Measurements from ENCODE around the gene MAN2A2. TPM values are rescaled to one million over a fixed set of nuclear protein-coding genes. Genes with fewer than 3 reads are reported as not detected.

MAN2A2 gene
- total RNA-seq, 1 experiment from 2014 or later, result 31.0 TPM

GRCh38 chr15:90890839-90891238, 12.3 kb upstream of the MAN2A2 start:
- POLR2A ChIA-PET, result no interaction called here
- H3K4me1 Mint-ChIP-seq, result peaks cover 3% of the 10 kb centered on the region
- CTCF ChIA-PET, result interaction anchor here (1.8 to 3.6 kb wide), 3 partner anchors 12 to 243 kb away, joined by 5 to 21 read pairs (median 11); partner anchors contain the start of genes HDDC3 and MAN2A2
- H3K4me3 Mint-ChIP-seq, result no peak overlapping the region
- H3K36me3 Mint-ChIP-seq, result no peaks in the 10 kb centered on the region
- no peaks in the 10 kb centered on the region for H3K27me3 Mint-ChIP-seq (ENCODE audit: low read depth)
- ATAC-seq (no peak), DNase-seq (ENCODE audit: low spot score) (no peak)
- no peaks in the 10 kb centered on the region for H3K9me3 Mint-ChIP-seq
- H3K27ac Mint-ChIP-seq, result no peak overlapping the region
- TF ChIP-seq, protein P1, sequence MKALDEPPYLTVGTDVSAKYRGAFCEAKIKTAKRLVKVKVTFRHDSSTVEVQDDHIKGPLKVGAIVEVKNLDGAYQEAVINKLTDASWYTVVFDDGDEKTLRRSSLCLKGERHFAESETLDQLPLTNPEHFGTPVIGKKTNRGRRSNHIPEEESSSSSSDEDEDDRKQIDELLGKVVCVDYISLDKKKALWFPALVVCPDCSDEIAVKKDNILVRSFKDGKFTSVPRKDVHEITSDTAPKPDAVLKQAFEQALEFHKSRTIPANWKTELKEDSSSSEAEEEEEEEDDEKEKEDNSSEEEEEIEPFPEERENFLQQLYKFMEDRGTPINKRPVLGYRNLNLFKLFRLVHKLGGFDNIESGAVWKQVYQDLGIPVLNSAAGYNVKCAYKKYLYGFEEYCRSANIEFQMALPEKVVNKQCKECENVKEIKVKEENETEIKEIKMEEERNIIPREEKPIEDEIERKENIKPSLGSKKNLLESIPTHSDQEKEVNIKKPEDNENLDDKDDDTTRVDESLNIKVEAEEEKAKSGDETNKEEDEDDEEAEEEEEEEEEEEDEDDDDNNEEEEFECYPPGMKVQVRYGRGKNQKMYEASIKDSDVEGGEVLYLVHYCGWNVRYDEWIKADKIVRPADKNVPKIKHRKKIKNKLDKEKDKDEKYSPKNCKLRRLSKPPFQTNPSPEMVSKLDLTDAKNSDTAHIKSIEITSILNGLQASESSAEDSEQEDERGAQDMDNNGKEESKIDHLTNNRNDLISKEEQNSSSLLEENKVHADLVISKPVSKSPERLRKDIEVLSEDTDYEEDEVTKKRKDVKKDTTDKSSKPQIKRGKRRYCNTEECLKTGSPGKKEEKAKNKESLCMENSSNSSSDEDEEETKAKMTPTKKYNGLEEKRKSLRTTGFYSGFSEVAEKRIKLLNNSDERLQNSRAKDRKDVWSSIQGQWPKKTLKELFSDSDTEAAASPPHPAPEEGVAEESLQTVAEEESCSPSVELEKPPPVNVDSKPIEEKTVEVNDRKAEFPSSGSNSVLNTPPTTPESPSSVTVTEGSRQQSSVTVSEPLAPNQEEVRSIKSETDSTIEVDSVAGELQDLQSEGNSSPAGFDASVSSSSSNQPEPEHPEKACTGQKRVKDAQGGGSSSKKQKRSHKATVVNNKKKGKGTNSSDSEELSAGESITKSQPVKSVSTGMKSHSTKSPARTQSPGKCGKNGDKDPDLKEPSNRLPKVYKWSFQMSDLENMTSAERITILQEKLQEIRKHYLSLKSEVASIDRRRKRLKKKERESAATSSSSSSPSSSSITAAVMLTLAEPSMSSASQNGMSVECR (CRISPR knock-in tag; IDR thresholded peaks at IDR 0.05; ENCODE audit: borderline replicate concordance), result no peak
- TF ChIP-seq NR2C2 (CRISPR knock-in tag; IDR thresholded peaks at IDR 0.05), result no peak
- TF ChIP-seq AFF4 (CRISPR knock-in tag; IDR thresholded peaks at IDR 0.05; ENCODE audit: borderline replicate concordance), result no peak
- TF ChIP-seq ESRRA (CRISPR knock-in tag; IDR thresholded peaks at IDR 0.05; ENCODE audit: borderline replicate concordance), result no peak
- no peak for TF ChIP-seq CREB1 (CRISPR knock-in tag; IDR thresholded peaks at IDR 0.05)
- no peak for TF ChIP-seq NFE2L1 (CRISPR knock-in tag; IDR thresholded peaks at IDR 0.05)
- no peak for TF ChIP-seq EMX1 (CRISPR knock-in tag; IDR thresholded peaks at IDR 0.05)
- no peak for TF ChIP-seq ZNF671 (CRISPR knock-in tag; IDR thresholded peaks at IDR 0.05)

DNA sequence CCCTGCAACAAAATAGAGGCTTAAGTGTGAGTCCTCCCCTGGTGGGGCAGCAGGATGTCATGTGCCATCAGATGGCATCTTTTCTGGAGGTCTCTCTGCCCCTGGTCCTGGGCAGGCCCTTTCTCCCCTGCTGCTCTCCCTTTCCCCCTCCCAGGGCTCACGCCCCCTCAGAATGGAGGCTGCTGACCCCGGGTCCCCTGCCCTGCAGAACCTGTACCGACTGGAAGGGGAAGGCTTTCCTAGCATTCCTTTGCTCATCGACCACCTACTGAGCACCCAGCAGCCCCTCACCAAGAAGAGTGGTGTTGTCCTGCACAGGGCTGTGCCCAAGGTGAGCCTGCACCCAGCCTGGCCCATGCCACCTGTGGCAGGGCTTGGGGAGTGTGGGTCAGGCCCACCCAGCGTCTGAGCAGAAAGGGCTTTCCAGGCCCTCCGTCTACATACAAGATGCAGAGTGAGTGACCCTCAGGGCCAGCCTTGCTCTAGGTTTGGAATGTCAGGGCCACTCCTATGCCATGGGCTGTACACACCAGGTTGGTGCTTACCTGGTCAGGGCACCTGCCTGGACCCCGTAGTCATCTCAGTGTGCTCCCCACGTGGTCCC, 11.7 kb upstream of the MAN2A2 start:
- ATAC-seq (no peak), DNase-seq (ENCODE audit: low spot score) (no peak)
- ChIA-PET CTCF (interaction anchor here (1.8 to 3.6 kb wide), 3 partner anchors 11 to 243 kb away, joined by 5 to 21 read pairs (median 11); partner anchors contain the start of genes HDDC3 and MAN2A2), POLR2A (no interaction called here)
- Mint-ChIP-seq H3K36me3 (no peaks in the 10 kb centered on the region), H3K27ac (no peak overlapping the region), H3K4me1 (no peaks in the 10 kb centered on the region), H3K27me3 (ENCODE audit: low read depth) (no peaks in the 10 kb centered on the region), H3K4me3 (no peak overlapping the region), H3K9me3 (no peaks in the 10 kb centered on the region)
- TF ChIP-seq KAT7 (CRISPR knock-in tag; IDR thresholded peaks at IDR 0.05; ENCODE audit: borderline replicate concordance) (no peak), ZBTB43 (CRISPR knock-in tag; IDR thresholded peaks at IDR 0.05) (no peak), OVOL2 (CRISPR knock-in tag; IDR thresholded peaks at IDR 0.05; ENCODE audit: borderline replicate concordance) (no peak), CREB1 (CRISPR knock-in tag; IDR thresholded peaks at IDR 0.05) (no peak), PRRX2 (CRISPR knock-in tag; IDR thresholded peaks at IDR 0.05) (no peak), ZNF423 (CRISPR knock-in tag; IDR thresholded peaks at IDR 0.05) (no peak), NFYB (CRISPR knock-in tag; conservative IDR thresholded peaks at IDR 0.05; ENCODE audit: low read depth) (no peak), SMAD3 (CRISPR knock-in tag; IDR thresholded peaks at IDR 0.05; ENCODE audit: borderline replicate concordance) (no peak)
- TF ChIP-seq, protein P2, sequence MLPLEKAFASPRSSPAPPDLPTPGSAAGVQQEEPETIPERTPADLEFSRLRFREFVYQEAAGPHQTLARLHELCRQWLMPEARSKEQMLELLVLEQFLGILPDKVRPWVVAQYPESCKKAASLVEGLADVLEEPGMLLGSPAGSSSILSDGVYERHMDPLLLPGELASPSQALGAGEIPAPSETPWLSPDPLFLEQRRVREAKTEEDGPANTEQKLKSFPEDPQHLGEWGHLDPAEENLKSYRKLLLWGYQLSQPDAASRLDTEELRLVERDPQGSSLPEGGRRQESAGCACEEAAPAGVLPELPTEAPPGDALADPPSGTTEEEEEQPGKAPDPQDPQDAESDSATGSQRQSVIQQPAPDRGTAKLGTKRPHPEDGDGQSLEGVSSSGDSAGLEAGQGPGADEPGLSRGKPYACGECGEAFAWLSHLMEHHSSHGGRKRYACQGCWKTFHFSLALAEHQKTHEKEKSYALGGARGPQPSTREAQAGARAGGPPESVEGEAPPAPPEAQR (CRISPR knock-in tag; IDR thresholded peaks at IDR 0.05), result no peak
- TF ChIP-seq, protein P3, sequence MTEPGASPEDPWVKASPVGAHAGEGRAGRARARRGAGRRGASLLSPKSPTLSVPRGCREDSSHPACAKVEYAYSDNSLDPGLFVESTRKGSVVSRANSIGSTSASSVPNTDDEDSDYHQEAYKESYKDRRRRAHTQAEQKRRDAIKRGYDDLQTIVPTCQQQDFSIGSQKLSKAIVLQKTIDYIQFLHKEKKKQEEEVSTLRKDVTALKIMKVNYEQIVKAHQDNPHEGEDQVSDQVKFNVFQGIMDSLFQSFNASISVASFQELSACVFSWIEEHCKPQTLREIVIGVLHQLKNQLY (CRISPR knock-in tag; IDR thresholded peaks at IDR 0.05), result no peak
- TF ChIP-seq, protein P4, sequence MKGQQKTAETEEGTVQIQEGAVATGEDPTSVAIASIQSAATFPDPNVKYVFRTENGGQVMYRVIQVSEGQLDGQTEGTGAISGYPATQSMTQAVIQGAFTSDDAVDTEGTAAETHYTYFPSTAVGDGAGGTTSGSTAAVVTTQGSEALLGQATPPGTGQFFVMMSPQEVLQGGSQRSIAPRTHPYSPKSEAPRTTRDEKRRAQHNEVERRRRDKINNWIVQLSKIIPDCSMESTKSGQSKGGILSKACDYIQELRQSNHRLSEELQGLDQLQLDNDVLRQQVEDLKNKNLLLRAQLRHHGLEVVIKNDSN (CRISPR knock-in tag; IDR thresholded peaks at IDR 0.05), result no peak
- TF ChIP-seq, protein P5, sequence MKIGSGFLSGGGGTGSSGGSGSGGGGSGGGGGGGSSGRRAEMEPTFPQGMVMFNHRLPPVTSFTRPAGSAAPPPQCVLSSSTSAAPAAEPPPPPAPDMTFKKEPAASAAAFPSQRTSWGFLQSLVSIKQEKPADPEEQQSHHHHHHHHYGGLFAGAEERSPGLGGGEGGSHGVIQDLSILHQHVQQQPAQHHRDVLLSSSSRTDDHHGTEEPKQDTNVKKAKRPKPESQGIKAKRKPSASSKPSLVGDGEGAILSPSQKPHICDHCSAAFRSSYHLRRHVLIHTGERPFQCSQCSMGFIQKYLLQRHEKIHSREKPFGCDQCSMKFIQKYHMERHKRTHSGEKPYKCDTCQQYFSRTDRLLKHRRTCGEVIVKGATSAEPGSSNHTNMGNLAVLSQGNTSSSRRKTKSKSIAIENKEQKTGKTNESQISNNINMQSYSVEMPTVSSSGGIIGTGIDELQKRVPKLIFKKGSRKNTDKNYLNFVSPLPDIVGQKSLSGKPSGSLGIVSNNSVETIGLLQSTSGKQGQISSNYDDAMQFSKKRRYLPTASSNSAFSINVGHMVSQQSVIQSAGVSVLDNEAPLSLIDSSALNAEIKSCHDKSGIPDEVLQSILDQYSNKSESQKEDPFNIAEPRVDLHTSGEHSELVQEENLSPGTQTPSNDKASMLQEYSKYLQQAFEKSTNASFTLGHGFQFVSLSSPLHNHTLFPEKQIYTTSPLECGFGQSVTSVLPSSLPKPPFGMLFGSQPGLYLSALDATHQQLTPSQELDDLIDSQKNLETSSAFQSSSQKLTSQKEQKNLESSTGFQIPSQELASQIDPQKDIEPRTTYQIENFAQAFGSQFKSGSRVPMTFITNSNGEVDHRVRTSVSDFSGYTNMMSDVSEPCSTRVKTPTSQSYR (CRISPR knock-in tag; IDR thresholded peaks at IDR 0.05), result no peak

Data from WTC11 (cell line).